ENCODE data around the gene POC1A. TPM values are rescaled to one million over a fixed set of nuclear protein-coding genes. Genes with fewer than 3 reads are reported as not detected.

Gene POC1A
- total RNA-seq, 1 experiment from 2014 or later, result 9.8 TPM

- H3K9me3 Mint-ChIP-seq (ENCODE audit: unreplicated experiment), result no peaks in the 10 kb centered on the region
- H3K27ac Mint-ChIP-seq (ENCODE audit: low read depth, unreplicated experiment), result no peak overlapping the region
- intact Hi-C loops (cut with micrococcal nuclease), result no loop called here
- TF ChIP-seq, protein P1, sequence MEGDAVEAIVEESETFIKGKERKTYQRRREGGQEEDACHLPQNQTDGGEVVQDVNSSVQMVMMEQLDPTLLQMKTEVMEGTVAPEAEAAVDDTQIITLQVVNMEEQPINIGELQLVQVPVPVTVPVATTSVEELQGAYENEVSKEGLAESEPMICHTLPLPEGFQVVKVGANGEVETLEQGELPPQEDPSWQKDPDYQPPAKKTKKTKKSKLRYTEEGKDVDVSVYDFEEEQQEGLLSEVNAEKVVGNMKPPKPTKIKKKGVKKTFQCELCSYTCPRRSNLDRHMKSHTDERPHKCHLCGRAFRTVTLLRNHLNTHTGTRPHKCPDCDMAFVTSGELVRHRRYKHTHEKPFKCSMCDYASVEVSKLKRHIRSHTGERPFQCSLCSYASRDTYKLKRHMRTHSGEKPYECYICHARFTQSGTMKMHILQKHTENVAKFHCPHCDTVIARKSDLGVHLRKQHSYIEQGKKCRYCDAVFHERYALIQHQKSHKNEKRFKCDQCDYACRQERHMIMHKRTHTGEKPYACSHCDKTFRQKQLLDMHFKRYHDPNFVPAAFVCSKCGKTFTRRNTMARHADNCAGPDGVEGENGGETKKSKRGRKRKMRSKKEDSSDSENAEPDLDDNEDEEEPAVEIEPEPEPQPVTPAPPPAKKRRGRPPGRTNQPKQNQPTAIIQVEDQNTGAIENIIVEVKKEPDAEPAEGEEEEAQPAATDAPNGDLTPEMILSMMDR (IDR thresholded peaks at IDR 0.05; ENCODE audit: unreplicated experiment), result no peak
- no peaks in the 10 kb centered on the region for H3K27me3 Mint-ChIP-seq (ENCODE audit: insufficient read depth, unreplicated experiment)
- ChIA-PET POLR2A (no interaction called here), CTCF (interaction anchor here (0.8 kb wide), 2 partner anchors 53 to 286 kb away, joined by 3 to 4 read pairs; no protein-coding TSS in a partner anchor)
- no peaks in the 10 kb centered on the region for H3K4me1 Mint-ChIP-seq (ENCODE audit: insufficient read depth, unreplicated experiment)
- no TSS peak for BruUV-seq (replicated peaks)
- DNase-seq (ENCODE audit: unreplicated experiment), result no peak
- H3K4me3 Mint-ChIP-seq (ENCODE audit: unreplicated experiment), result no peak overlapping the region
- H3K36me3 Mint-ChIP-seq (ENCODE audit: insufficient read depth, unreplicated experiment), result no peaks in the 10 kb centered on the region
Observed at GRCh38 chr3:52097851-52098507, 56.2 kb downstream of the POC1A start.

GRCh38 chr3:52095990-52096775, 58.0 kb downstream of the POC1A start:
- H3K27ac Mint-ChIP-seq (ENCODE audit: low read depth, unreplicated experiment), result peak overlapping the region; percentile 58
- H3K9me3 Mint-ChIP-seq (ENCODE audit: unreplicated experiment), result no peaks in the 10 kb centered on the region
- intact Hi-C loops (cut with micrococcal nuclease), result no loop called here
- POLR2A ChIA-PET, result interaction anchor here (0.7 kb wide), 1 partner anchor 60 kb away, joined by 3 read pairs; no protein-coding TSS in a partner anchor
- BruUV-seq (replicated peaks), result no TSS peak
- H3K27me3 Mint-ChIP-seq (ENCODE audit: insufficient read depth, unreplicated experiment), result no peaks in the 10 kb centered on the region
- no peak overlapping the region for H3K4me3 Mint-ChIP-seq (ENCODE audit: unreplicated experiment)
- H3K36me3 Mint-ChIP-seq (ENCODE audit: insufficient read depth, unreplicated experiment), result no peaks in the 10 kb centered on the region
- TF ChIP-seq, protein P1 (IDR thresholded peaks at IDR 0.05; ENCODE audit: unreplicated experiment), result no peak
- DNase-seq (ENCODE audit: unreplicated experiment), result peak; percentile 9
- CTCF ChIA-PET, result interaction anchor here (0.7 to 2.3 kb wide), 2 partner anchors 27 to 66 kb away, joined by 5 to 9 read pairs; no protein-coding TSS in a partner anchor
- H3K4me1 Mint-ChIP-seq (ENCODE audit: insufficient read depth, unreplicated experiment), result no peaks in the 10 kb centered on the region

GRCh38 chr3:52094571-52095485, 59.4 kb downstream of the POC1A start:
- no peak for DNase-seq (ENCODE audit: unreplicated experiment)
- Mint-ChIP-seq H3K4me3 (ENCODE audit: unreplicated experiment) (no peak overlapping the region), H3K36me3 (ENCODE audit: insufficient read depth, unreplicated experiment) (no peaks in the 10 kb centered on the region), H3K27me3 (ENCODE audit: insufficient read depth, unreplicated experiment) (no peaks in the 10 kb centered on the region), H3K4me1 (ENCODE audit: insufficient read depth, unreplicated experiment) (peaks cover 6% of the 10 kb centered on the region), H3K27ac (ENCODE audit: low read depth, unreplicated experiment) (no peak overlapping the region), H3K9me3 (ENCODE audit: unreplicated experiment) (no peaks in the 10 kb centered on the region)
- intact Hi-C loops (cut with micrococcal nuclease), result no loop called here
- CTCF ChIA-PET, result interaction anchor here (0.6 to 2.3 kb wide), 2 partner anchors 28 to 94 kb away, joined by 3 to 9 read pairs; no protein-coding TSS in a partner anchor
- no TSS peak for BruUV-seq (replicated peaks)
- TF ChIP-seq, protein P1 (IDR thresholded peaks at IDR 0.05; ENCODE audit: unreplicated experiment), result no peak
- POLR2A ChIA-PET, result no interaction called here

Measured in MCF 10A (cell line).